ENCODE results near the gene MFRP.

GRCh38 chr11:119330237-119330636 lies 16.3 kb downstream of the MFRP start:
- TF ChIP-seq POLR2A (IDR thresholded peaks at IDR 0.05): no peak
- no peak for TF ChIP-seq CTCF (IDR thresholded peaks at IDR 0.05)
